ENCODE results near the gene MOBP.

Gene MOBP

GRCh38 chr3:39550354-39551051 lies 83.0 kb downstream of the MOBP start:
- peak; percentile 13 for DNase-seq
